Transverse colon (tissue), 4 donors: Measurements from ENCODE around the gene CPXM2. TPM values are rescaled to one million over a fixed set of nuclear protein-coding genes. Genes with fewer than 3 reads are reported as not detected.

Experiments
- DNase-seq: peaks from one replicate; pipeline ENCODE4 v3.0.0-alpha.2; 2019
- H3K27ac ChIP-seq, 4 donors: fragments of 200-600 bp; sonication (generic); 2 replicates each; pipeline ENCODE4 v1.5.1; 2016 to 2018; ENCODE audit warnings: inconsistent platforms in 4 of 4
- H3K27me3 ChIP-seq: fragments of 200-600 bp; sonication (generic); 2 replicates; pipeline ENCODE4 v1.5.1; 2017; ENCODE audit warnings: inconsistent platforms
- H3K36me3 ChIP-seq, 4 donors: fragments of 200-600 bp; sonication (generic); 2 replicates each; pipeline ENCODE4 v1.5.1; 2017 to 2019; ENCODE audit warnings: inconsistent platforms in 4 of 4
- H3K4me1 ChIP-seq, 4 donors: fragments of 200-600 bp; sonication (generic); 2 replicates each; pipeline ENCODE4 v1.5.1; 2017 to 2020; ENCODE audit warnings: inconsistent platforms in 4 of 4
- H3K4me3 ChIP-seq, 4 donors: fragments of 200-600 bp; sonication (generic); 1 replicate in 1 of 4; 2 replicates in 3 of 4; pipeline versions ENCODE4 v1.5.1 to v1.6.1; 2017 to 2019; ENCODE audit warnings: inconsistent platforms in 4 of 4
- H3K9me3 ChIP-seq, 2 donors: fragments of 200-600 bp; sonication (generic); 2 replicates each; pipeline ENCODE4 v1.5.1; 2017 to 2019; ENCODE audit warnings: inconsistent platforms in 2 of 2
- EP300 ChIP-seq: sonication (generic); formaldehyde crosslinking; IDR thresholded peaks from one replicate; pipeline ENCODE4 v1.6.1; 2017; ENCODE audit warnings: antibody characterized with exemption, low read depth
- POLR2A ChIP-seq: fragments of 450-650 bp; IDR thresholded peaks from one replicate; pipeline ENCODE4 v1.6.1; 2016; ENCODE audit warnings: antibody characterized with exemption, mild to moderate bottlenecking, moderate library complexity
- POLR2AphosphoS5 ChIP-seq, 3 donors: sonication (generic); formaldehyde crosslinking; IDR thresholded peaks; one replicate each; pipeline ENCODE4 v1.6.1; 2016; ENCODE audit warnings: antibody characterized with exemption in 3 of 3
- WGBS, 2 donors: methylation state at CpG; one replicate each; pipeline ENCODE4 v1.1.5; 2018; ENCODE audit warnings: low coverage in 1 of 2; 5-methylcytosine and 5-hydroxymethylcytosine counted together
- in situ Hi-C, 4 donors: fragments of 200-750 bp; cut with MboI; loops; one replicate each; pipeline versions ENCODE4 v1.15.0 to v1.15.1; 2017; ENCODE audit warnings: low sequenced_read_pairs in 3 of 4, low pct_ligation_motif_present in 1 of 4, low pct_unique_long_range_greater_than_20kb in 1 of 4
- intact Hi-C: fragments of 100-400 bp; cut with DNase I; formaldehyde crosslinking; loops from one replicate; pipeline ENCODE4 v1.15.1; 2023; ENCODE audit warnings: low total_unique reads
- total RNA-seq, 4 donors: library from RNA; depleted of rRNA; stranded (reverse); fragments of >200 nt; gene quantifications; one replicate each; pipeline ENCODE4 v1.1.0, GENCODE V29; 2016
- TF ChIP-seq, protein P1 (sequence below), 5 experiments: fragments of 200-600 bp in 3 of 5; fragments of 450-650 bp in 2 of 5; sonication (generic) in 3 of 5; IDR thresholded peaks; 1 replicate in 2 of 5; 2 replicates in 3 of 5; pipeline ENCODE4 v1.5.1; 2016 to 2017; ENCODE audit warnings: antibody characterized with exemption in 5 of 5, inconsistent platforms in 3 of 5, mild to moderate bottlenecking in 2 of 5, moderate library complexity in 1 of 5

Gene CPXM2
- total RNA-seq, 4 donors from 2014 or later, result 7.8 to 19.1 (median 13.0) TPM

GRCh38 chr10:123841560-123841959 is 50.0 kb downstream of the CPXM2 start:
- no peaks in the 10 kb centered on the region for H3K27me3 ChIP-seq
- H3K4me3 ChIP-seq, result no peak overlapping the region
- H3K27ac ChIP-seq, result peak overlapping the region in 3 of 4 donors; percentile 24 to 63 (median 55)
- DNase-seq, result no peak
- no peaks in the 10 kb centered on the region for H3K36me3 ChIP-seq
- in situ Hi-C loops (no loop called here), intact Hi-C loops (no loop called here)
- TF ChIP-seq POLR2A (no peak), EP300 (no peak), POLR2AphosphoS5 (IDR thresholded peaks at IDR 0.05) (no peak)
- TF ChIP-seq, protein P1, sequence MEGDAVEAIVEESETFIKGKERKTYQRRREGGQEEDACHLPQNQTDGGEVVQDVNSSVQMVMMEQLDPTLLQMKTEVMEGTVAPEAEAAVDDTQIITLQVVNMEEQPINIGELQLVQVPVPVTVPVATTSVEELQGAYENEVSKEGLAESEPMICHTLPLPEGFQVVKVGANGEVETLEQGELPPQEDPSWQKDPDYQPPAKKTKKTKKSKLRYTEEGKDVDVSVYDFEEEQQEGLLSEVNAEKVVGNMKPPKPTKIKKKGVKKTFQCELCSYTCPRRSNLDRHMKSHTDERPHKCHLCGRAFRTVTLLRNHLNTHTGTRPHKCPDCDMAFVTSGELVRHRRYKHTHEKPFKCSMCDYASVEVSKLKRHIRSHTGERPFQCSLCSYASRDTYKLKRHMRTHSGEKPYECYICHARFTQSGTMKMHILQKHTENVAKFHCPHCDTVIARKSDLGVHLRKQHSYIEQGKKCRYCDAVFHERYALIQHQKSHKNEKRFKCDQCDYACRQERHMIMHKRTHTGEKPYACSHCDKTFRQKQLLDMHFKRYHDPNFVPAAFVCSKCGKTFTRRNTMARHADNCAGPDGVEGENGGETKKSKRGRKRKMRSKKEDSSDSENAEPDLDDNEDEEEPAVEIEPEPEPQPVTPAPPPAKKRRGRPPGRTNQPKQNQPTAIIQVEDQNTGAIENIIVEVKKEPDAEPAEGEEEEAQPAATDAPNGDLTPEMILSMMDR (IDR thresholded peaks at IDR 0.05), result no peak
- H3K4me1 ChIP-seq, result peaks cover 0 to 5% (median 0%) of the 10 kb centered on the region in 4 donors
- H3K9me3 ChIP-seq, result no peaks in the 10 kb centered on the region
- WGBS, 2 donors, result 86 to 100% methylated on average over 2 of the region's 2 CpGs

DNA sequence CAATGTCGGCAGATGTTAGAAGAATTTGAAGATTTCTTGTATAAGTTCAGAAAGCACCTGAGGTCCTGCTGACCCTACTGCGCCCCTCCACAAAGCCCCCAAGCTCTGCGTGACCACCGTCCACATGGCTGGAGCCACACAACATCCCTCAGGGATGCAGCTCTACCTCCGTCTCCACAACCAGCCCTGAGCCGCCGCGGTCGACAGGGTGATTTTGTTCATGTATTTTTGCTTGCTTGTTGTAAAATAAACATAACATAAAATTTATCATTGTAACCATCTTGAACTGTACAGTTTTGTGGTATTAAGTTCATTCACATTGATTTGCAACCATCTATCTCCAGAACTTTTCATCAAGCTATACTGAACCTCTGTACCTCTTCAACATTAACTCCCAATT is 50.5 kb downstream of the CPXM2 start:
- TF ChIP-seq EP300 (no peak), POLR2AphosphoS5 (IDR thresholded peaks at IDR 0.05) (no peak), POLR2A (no peak)
- TF ChIP-seq, protein P1 (IDR thresholded peaks at IDR 0.05), result no peak
- Histone ChIP-seq H3K27me3 (no peaks in the 10 kb centered on the region), H3K4me3 (no peak overlapping the region), H3K27ac (peak overlapping the region in 1 of 4 donors; percentile 63), H3K36me3 (no peaks in the 10 kb centered on the region), H3K9me3 (no peaks in the 10 kb centered on the region), H3K4me1 (peaks cover 0 to under 1% (median 0%) of the 10 kb centered on the region in 4 donors)
- intact Hi-C loops (no loop called here), in situ Hi-C loops (no loop called here)
- 78 to 90% methylated on average over 6 to 9 of the region's 9 CpGs for WGBS, 2 donors
- no peak for DNase-seq

DNA sequence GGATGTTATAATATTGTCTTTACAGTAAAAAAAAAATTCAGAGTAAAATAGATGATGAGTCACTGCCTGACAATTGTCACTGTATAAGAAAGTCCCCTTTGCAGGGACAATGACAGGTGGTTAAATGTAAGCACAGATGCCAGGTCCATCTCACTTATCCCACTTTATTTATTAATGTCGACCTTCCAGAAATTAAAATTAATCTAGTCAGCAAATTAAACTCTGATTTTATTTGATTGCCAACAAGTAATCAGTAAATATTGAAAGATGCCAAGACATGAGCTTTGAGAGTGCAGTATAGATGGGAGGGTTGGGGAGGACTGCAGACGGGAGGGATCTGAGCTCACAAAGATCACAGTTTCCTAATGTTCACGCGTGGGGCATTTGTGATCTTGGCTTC is 50.9 kb downstream of the CPXM2 start:
- no peak overlapping the region for H3K4me3 ChIP-seq
- 86 to 89% methylated on average over 1 to 4 of the region's 4 CpGs for WGBS, 2 donors

DNA sequence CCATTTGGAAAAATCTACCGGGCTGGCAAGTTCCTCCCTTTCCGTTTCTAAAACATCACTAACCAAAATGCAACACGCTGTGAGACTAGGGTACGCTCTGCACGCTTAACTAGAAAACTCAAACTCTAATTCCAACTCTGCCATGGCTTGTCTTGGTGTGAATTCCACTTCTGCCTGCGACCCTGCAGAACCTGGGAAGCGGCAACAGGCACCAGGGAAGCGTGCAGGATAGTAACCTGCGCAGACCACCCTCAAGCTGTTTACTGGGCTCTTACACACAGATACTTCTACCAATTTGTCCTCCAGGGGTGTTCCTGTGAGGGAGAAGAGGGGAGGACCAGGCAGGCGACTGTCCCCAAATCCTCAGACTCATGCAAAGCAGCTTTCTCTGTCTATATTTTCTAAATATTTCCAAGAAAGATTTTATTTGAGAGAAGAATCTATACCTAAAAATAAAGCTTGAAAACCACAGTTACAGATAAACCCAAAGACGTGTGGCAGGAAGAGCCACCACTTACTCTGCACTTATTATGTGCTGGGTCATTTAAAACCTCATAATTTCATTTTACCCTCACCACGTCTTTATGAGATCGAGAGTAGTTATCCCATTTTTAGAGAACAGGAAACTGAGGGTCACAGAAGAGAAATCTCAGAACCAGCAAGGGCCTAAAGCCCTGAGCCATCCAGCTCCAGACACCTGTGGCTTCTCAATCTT is 52.9 kb downstream of the CPXM2 start:
- no peak for TF ChIP-seq EP300
- no peak for TF ChIP-seq POLR2AphosphoS5 (IDR thresholded peaks at IDR 0.05)
- TF ChIP-seq, protein P1 (IDR thresholded peaks at IDR 0.05), result no peak
- no peak for TF ChIP-seq POLR2A
- intact Hi-C loops, result loop anchor here (5.0 kb wide), 1 partner anchor 371 kb away; no protein-coding TSS in a partner anchor
- Histone ChIP-seq H3K36me3 (no peaks in the 10 kb centered on the region), H3K27ac (no peak overlapping the region), H3K4me3 (no peak overlapping the region), H3K9me3 (no peaks in the 10 kb centered on the region), H3K27me3 (no peaks in the 10 kb centered on the region), H3K4me1 (peaks cover 0 to 10% (median 3%) of the 10 kb centered on the region in 4 donors)
- in situ Hi-C loops, result no loop called here
- WGBS, 2 donors, result 74 to 87% methylated on average over 6 to 13 of the region's 13 CpGs
- DNase-seq, result no peak

More for the DNA sequence above, 50.9 kb downstream of the CPXM2 start:
- intact Hi-C loops (no loop called here), in situ Hi-C loops (no loop called here)
- Histone ChIP-seq H3K4me1 (peaks cover 0 to 3% (median 1%) of the 10 kb centered on the region in 4 donors), H3K36me3 (no peaks in the 10 kb centered on the region), H3K9me3 (no peaks in the 10 kb centered on the region), H3K27me3 (no peaks in the 10 kb centered on the region), H3K27ac (no peak overlapping the region)
- no peak for TF ChIP-seq EP300
- TF ChIP-seq POLR2AphosphoS5 (IDR thresholded peaks at IDR 0.05), result no peak
- TF ChIP-seq POLR2A, result no peak
- TF ChIP-seq, protein P1 (IDR thresholded peaks at IDR 0.05), result no peak
- no peak for DNase-seq
